Astrocyte (in vitro differentiated cells and primary cell): ENCODE results near the gene ACOD1. TPM values are rescaled to one million over a fixed set of nuclear protein-coding genes. Genes with fewer than 3 reads are reported as not detected.

Source experiments
- DNase-seq: peaks from one replicate; pipeline ENCODE4 v3.0.0-alpha.2; 2010; ENCODE audit warnings: low read depth
- FAIRE-seq: peaks from 2 replicates; lab custom pipeline; 2011; peaks lifted over from hg19 to GRCh38; lab: Jason Lieb, UNC
- H2AFZ ChIP-seq: 2 replicates; pipeline ENCODE4 v1.6.0; 2012; ENCODE audit warnings: low read depth, low read length, inconsistent platforms
- H3K27ac ChIP-seq: 2 replicates; pipeline ENCODE4 v1.5.1; 2011; ENCODE audit warnings: low read depth, low read length, inconsistent platforms
- H3K27me3 ChIP-seq: 2 replicates; pipeline ENCODE4 v1.6.0; 2011; ENCODE audit warnings: low read length, inconsistent platforms; ENCODE audit not compliant: insufficient read depth
- H3K36me3 ChIP-seq: 2 replicates; pipeline ENCODE4 v1.5.1; 2011; ENCODE audit warnings: low read length, inconsistent platforms; ENCODE audit not compliant: insufficient read depth
- H3K4me1 ChIP-seq: 2 replicates; pipeline ENCODE4 v1.5.1; 2011; ENCODE audit warnings: low read length, inconsistent platforms; ENCODE audit not compliant: insufficient read depth
- H3K4me2 ChIP-seq: 2 replicates; pipeline ENCODE4 v1.6.0; 2012; ENCODE audit warnings: low read length, inconsistent platforms
- H3K4me3 ChIP-seq: 2 replicates; pipeline ENCODE4 v1.5.1; 2011; ENCODE audit warnings: low read depth, mild to moderate bottlenecking, low read length, inconsistent platforms; ENCODE audit not compliant: insufficient read depth
- H3K79me2 ChIP-seq: 2 replicates; pipeline ENCODE4 v1.6.0; 2012; ENCODE audit warnings: mild to moderate bottlenecking, low read length, inconsistent platforms; ENCODE audit not compliant: insufficient read depth
- H3K9ac ChIP-seq: 2 replicates; pipeline ENCODE4 v1.6.0; 2012; ENCODE audit warnings: mild to moderate bottlenecking, low read length, inconsistent platforms
- H3K9me3 ChIP-seq: 2 replicates; pipeline ENCODE4 v1.5.1; 2012; ENCODE audit warnings: low read depth, mild to moderate bottlenecking, low read length, inconsistent platforms; ENCODE audit not compliant: insufficient read depth
- H4K20me1 ChIP-seq: 2 replicates; pipeline ENCODE4 v1.6.0; 2012; ENCODE audit warnings: low read length, inconsistent platforms; ENCODE audit not compliant: insufficient read depth
- H3K27ac Mint-ChIP-seq: one replicate; pipeline ENCODE4 v1.8.0; 2021; ENCODE audit warnings: mild to moderate bottlenecking, mixed read lengths; ENCODE audit not compliant: unreplicated experiment
- H3K27me3 Mint-ChIP-seq: one replicate; pipeline ENCODE4 v1.8.0; 2021; ENCODE audit warnings: low read depth, mixed read lengths; ENCODE audit not compliant: unreplicated experiment
- H3K36me3 Mint-ChIP-seq: one replicate; pipeline ENCODE4 v1.8.0; 2021; ENCODE audit warnings: low read depth, mixed read lengths; ENCODE audit not compliant: unreplicated experiment
- H3K4me1 Mint-ChIP-seq: one replicate; pipeline ENCODE4 v1.8.0; 2021; ENCODE audit warnings: low read depth, mixed read lengths; ENCODE audit not compliant: unreplicated experiment
- H3K4me3 Mint-ChIP-seq: one replicate; pipeline ENCODE4 v1.8.0; 2021; ENCODE audit warnings: mild to moderate bottlenecking, moderate library complexity, mixed read lengths; ENCODE audit not compliant: unreplicated experiment
- H3K9me3 Mint-ChIP-seq: one replicate; pipeline ENCODE4 v1.8.0; 2021; ENCODE audit warnings: mild to moderate bottlenecking, mixed read lengths; ENCODE audit not compliant: unreplicated experiment
- EZH2 ChIP-seq: IDR thresholded peaks from 2 replicates; pipeline ENCODE4 v1.6.1; 2012; ENCODE audit warnings: mild to moderate bottlenecking, low read length, inconsistent platforms; ENCODE audit not compliant: insufficient read depth
- total RNA-seq: library from RNA; stranded (reverse); gene quantifications from 2 replicates; pipeline ENCODE4 v1.2.1, GENCODE V29; 2021
- TF ChIP-seq, protein P1 (sequence below): IDR thresholded peaks from 2 replicates; pipeline ENCODE4 v1.5.1; 2011; ENCODE audit warnings: low read depth, mild to moderate bottlenecking, inconsistent platforms, low read length, moderate library complexity; ENCODE audit not compliant: insufficient read depth

Gene ACOD1
- total RNA-seq, 1 donor from 2014 or later, result not detected

DNA sequence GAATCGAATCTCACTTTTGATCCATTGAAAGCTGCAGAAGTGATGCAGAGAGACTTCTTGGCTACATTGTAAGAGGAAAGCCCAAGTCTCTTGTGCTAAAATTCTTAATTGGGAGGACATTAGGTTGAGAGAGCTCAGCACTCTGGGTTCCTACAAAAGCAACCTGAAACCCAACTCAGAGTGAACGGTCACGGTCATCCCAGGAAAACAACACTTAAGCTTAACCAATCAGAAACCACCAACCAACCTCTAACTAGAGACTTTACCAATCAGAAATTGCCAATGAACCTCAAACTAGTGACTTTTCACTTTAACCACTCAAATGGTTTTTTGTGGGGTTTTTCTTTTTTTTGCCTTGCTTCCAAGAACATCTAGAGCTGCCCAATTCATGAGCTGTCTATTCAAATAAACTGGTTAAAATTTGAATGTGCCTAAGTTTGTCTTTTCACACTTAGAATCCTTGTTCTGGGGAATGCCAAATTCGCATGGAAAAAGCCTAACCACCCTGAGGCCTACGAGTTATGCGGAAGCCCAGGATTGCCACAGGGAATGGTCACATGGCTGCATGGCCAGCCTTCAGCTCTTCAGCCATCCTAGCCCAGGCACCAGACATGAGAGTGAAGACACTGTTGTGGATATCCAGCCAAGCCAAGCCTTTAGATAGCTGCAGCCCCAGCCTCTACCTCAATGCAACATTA is 25.8 kb downstream of the ACOD1 start:
- no peak overlapping the region for H2AFZ ChIP-seq
- no peak overlapping the region for H3K4me3 ChIP-seq
- DNase-seq (no peak), FAIRE-seq (no peak)
- no peak overlapping the region for H3K9ac ChIP-seq
- H3K4me1 Mint-ChIP-seq, result peaks cover 4% of the 10 kb centered on the region
- TF ChIP-seq EZH2, result no peak
- TF ChIP-seq, protein P1, sequence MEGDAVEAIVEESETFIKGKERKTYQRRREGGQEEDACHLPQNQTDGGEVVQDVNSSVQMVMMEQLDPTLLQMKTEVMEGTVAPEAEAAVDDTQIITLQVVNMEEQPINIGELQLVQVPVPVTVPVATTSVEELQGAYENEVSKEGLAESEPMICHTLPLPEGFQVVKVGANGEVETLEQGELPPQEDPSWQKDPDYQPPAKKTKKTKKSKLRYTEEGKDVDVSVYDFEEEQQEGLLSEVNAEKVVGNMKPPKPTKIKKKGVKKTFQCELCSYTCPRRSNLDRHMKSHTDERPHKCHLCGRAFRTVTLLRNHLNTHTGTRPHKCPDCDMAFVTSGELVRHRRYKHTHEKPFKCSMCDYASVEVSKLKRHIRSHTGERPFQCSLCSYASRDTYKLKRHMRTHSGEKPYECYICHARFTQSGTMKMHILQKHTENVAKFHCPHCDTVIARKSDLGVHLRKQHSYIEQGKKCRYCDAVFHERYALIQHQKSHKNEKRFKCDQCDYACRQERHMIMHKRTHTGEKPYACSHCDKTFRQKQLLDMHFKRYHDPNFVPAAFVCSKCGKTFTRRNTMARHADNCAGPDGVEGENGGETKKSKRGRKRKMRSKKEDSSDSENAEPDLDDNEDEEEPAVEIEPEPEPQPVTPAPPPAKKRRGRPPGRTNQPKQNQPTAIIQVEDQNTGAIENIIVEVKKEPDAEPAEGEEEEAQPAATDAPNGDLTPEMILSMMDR, result no peak
- H3K27me3 Mint-ChIP-seq, result peaks cover 6% of the 10 kb centered on the region
- H3K27me3 ChIP-seq, result peaks cover 21% of the 10 kb centered on the region
- no peaks in the 10 kb centered on the region for H3K9me3 Mint-ChIP-seq
- H3K4me3 Mint-ChIP-seq, result no peak overlapping the region
- H3K79me2 ChIP-seq, result no peaks in the 10 kb centered on the region
- no peaks in the 10 kb centered on the region for H3K36me3 ChIP-seq
- H4K20me1 ChIP-seq, result no peaks in the 10 kb centered on the region
- H3K36me3 Mint-ChIP-seq, result no peaks in the 10 kb centered on the region
- peaks cover 3% of the 10 kb centered on the region for H3K4me1 ChIP-seq
- no peak overlapping the region for H3K4me2 ChIP-seq
- H3K27ac ChIP-seq, result no peak overlapping the region
- no peaks in the 10 kb centered on the region for H3K9me3 ChIP-seq
- H3K27ac Mint-ChIP-seq, result no peak overlapping the region

DNA sequence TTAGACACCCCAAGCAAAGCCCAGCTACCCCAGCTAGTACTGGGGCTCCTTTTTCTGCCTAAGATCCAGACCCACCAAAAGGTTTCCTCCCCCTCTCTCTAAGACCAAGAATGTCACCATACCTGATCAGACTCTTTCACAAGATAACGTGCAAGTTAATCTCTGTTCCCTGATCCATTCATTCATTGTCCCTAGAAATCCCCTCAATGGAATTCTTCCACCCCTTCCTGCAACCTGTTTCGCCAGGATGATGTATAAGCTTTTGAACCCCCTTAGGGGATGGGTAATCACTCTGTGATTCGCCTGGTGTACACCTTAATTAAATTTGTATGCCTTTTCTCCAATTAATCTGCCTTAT is 26.3 kb downstream of the ACOD1 start:
- Histone ChIP-seq H3K9ac (no peak overlapping the region), H3K4me2 (no peak overlapping the region), H3K27me3 (peaks cover 23% of the 10 kb centered on the region), H3K9me3 (no peaks in the 10 kb centered on the region), H3K27ac (no peak overlapping the region), H3K4me3 (no peak overlapping the region), H2AFZ (no peak overlapping the region), H3K4me1 (peaks cover 3% of the 10 kb centered on the region), H3K79me2 (no peaks in the 10 kb centered on the region), H3K36me3 (no peaks in the 10 kb centered on the region), H4K20me1 (no peaks in the 10 kb centered on the region)
- Mint-ChIP-seq H3K36me3 (no peaks in the 10 kb centered on the region), H3K9me3 (no peaks in the 10 kb centered on the region), H3K4me3 (no peak overlapping the region), H3K27me3 (peaks cover 8% of the 10 kb centered on the region), H3K27ac (no peak overlapping the region), H3K4me1 (peaks cover 4% of the 10 kb centered on the region)
- TF ChIP-seq, protein P1, result no peak
- no peak for TF ChIP-seq EZH2
- no peak for DNase-seq
- no peak for FAIRE-seq

DNA sequence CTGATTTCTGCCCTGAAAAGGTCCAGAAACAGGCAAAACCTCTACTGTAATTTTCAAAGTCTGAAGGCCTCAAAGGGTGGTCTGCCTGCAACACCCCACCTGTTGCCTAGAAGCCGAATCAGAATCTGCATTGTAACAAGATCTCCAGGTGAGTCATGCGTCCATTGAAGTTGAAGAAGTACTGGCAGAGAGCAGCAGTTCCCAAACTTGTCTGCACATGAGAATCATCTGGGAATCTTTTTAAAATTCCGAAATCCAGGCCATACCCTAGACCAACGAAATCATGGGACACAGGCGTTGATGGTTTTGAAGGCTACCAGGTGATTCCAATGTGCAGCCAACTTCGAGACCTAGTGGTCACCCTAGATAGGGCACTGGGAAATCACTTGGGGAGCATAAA is 27.6 kb downstream of the ACOD1 start:
- Histone ChIP-seq H3K4me1 (peaks cover 3% of the 10 kb centered on the region), H4K20me1 (no peaks in the 10 kb centered on the region), H3K9ac (no peak overlapping the region), H3K4me2 (no peak overlapping the region), H3K9me3 (no peaks in the 10 kb centered on the region), H3K27ac (no peak overlapping the region), H2AFZ (no peak overlapping the region), H3K36me3 (no peaks in the 10 kb centered on the region), H3K4me3 (no peak overlapping the region), H3K79me2 (no peaks in the 10 kb centered on the region), H3K27me3 (peaks cover 27% of the 10 kb centered on the region)
- H3K36me3 Mint-ChIP-seq, result no peaks in the 10 kb centered on the region
- H3K9me3 Mint-ChIP-seq, result no peaks in the 10 kb centered on the region
- no peak overlapping the region for H3K27ac Mint-ChIP-seq
- H3K4me1 Mint-ChIP-seq, result peaks cover 3% of the 10 kb centered on the region
- TF ChIP-seq, protein P1, result no peak
- TF ChIP-seq EZH2, result no peak
- peaks cover 14% of the 10 kb centered on the region for H3K27me3 Mint-ChIP-seq
- no peak overlapping the region for H3K4me3 Mint-ChIP-seq
- DNase-seq, result no peak
- no peak for FAIRE-seq
